HG03095 (cell line): Measurements from ENCODE around the gene PTPRF.
A peak's percentile ranks its signal among the peaks of the same experiment; 100 is the strongest.
"Not testable (repeated sequence)": the region's sequence is repeated elsewhere in the genome, so short reads cannot be mapped to it uniquely, and the experiment has no call there.

Experiments
- ATAC-seq: cut with Tn5 transposase; IDR thresholded peaks from one replicate; pipeline ENCODE4 v1.9.1; 2021; ENCODE audit warnings: moderate library complexity; ENCODE audit not compliant: unreplicated experiment

PTPRF gene

GRCh38 chr1:43622471-43622870 is 91.8 kb downstream of the PTPRF start:
- ATAC-seq, result no peak

GRCh38 chr1:43622901-43623780 is 92.5 kb downstream of the PTPRF start:
- ATAC-seq, result no peak

GRCh38 chr1:43625063-43625780 is 94.5 kb downstream of the PTPRF start:
- no peak for ATAC-seq

- no peak for ATAC-seq
Measured at GRCh38 chr1:43632135-43632670, 101.5 kb downstream of the PTPRF start.

GRCh38 chr1:43634721-43635120 is 104.0 kb downstream of the PTPRF start:
- ATAC-seq, result no peak

GRCh38 chr1:43636006-43636641 is 105.4 kb downstream of the PTPRF start:
- no peak for ATAC-seq

- no peak for ATAC-seq
Measured at GRCh38 chr1:43637267-43637666, 106.6 kb downstream of the PTPRF start.

GRCh38 chr1:43638381-43638780 is 107.7 kb downstream of the PTPRF start:
- not testable (repeated sequence) for ATAC-seq

- no peak for ATAC-seq
Measured at GRCh38 chr1:43639976-43640794, 109.5 kb downstream of the PTPRF start.

GRCh38 chr1:43644558-43644957 is 113.9 kb downstream of the PTPRF start:
- no peak for ATAC-seq

GRCh38 chr1:43645461-43645860 is 114.8 kb downstream of the PTPRF start:
- ATAC-seq, result no peak

GRCh38 chr1:43647331-43647730 is 116.6 kb downstream of the PTPRF start:
- not testable (repeated sequence) for ATAC-seq

- no peak for ATAC-seq
Measured at GRCh38 chr1:43648221-43648847, 117.7 kb downstream of the PTPRF start.

- no peak for ATAC-seq
Measured at GRCh38 chr1:43648876-43649477, 118.3 kb downstream of the PTPRF start.

- ATAC-seq, result peak; percentile 53
Measured at GRCh38 chr1:43650310-43651085, 119.8 kb downstream of the PTPRF start.

- no peak for ATAC-seq
Measured at GRCh38 chr1:43651188-43651587, 120.5 kb downstream of the PTPRF start.

- no peak for ATAC-seq
Measured at GRCh38 chr1:43651902-43652301, 121.2 kb downstream of the PTPRF start.

- no peak for ATAC-seq
Measured at GRCh38 chr1:43653339-43653738, 122.7 kb downstream of the PTPRF start.

GRCh38 chr1:43653893-43654292 is 123.2 kb downstream of the PTPRF start:
- no peak for ATAC-seq
